Right kidney (tissue), 1 donor: ENCODE data around the gene REPIN1.
"Not testable (repeated sequence)": the region's sequence is repeated elsewhere in the genome, so short reads cannot be mapped to it uniquely, and the experiment has no call there.

Source experiments
- DNase-seq: peaks from one replicate; pipeline ENCODE4 v3.0.0-alpha.2; 2016

Gene REPIN1

GRCh38 chr7:150374472-150374871 lies 5.8 kb downstream of the REPIN1 start:
- DNase-seq: no peak

- no peak for DNase-seq
Observed at GRCh38 chr7:150375662-150376521, 7.3 kb downstream of the REPIN1 start.

- DNase-seq: no peak
Observed at GRCh38 chr7:150376560-150376959, 7.9 kb downstream of the REPIN1 start.

GRCh38 chr7:150377196-150377595 lies 8.6 kb downstream of the REPIN1 start:
- no peak for DNase-seq

GRCh38 chr7:150377635-150378034 lies 9.0 kb downstream of the REPIN1 start:
- DNase-seq: no peak

- peak; percentile 75 for DNase-seq
Observed at GRCh38 chr7:150378115-150378852, 9.7 kb downstream of the REPIN1 start.

GRCh38 chr7:150378853-150379440 lies 10.3 kb downstream of the REPIN1 start, which contains the start of gene ZNF775:
Gene ZNF775, plus strand, starts transcription at chr7:150379330. Its CDS starts 9,141 bp downstream, at chr7:150388471.
- peak; percentile 98 for DNase-seq

- peak; percentile 73 for DNase-seq
Observed at GRCh38 chr7:150379441-150380379, 11.1 kb downstream of the REPIN1 start.

- DNase-seq: no peak
Observed at GRCh38 chr7:150380463-150380862, 11.8 kb downstream of the REPIN1 start.

- no peak for DNase-seq
Observed at GRCh38 chr7:150381096-150381495, 12.5 kb downstream of the REPIN1 start.

- DNase-seq: no peak
Observed at GRCh38 chr7:150381785-150382122, 13.1 kb downstream of the REPIN1 start.

GRCh38 chr7:150382123-150382843 lies 13.7 kb downstream of the REPIN1 start:
- DNase-seq: no peak

GRCh38 chr7:150382844-150383225 lies 14.2 kb downstream of the REPIN1 start:
- DNase-seq: no peak

- peak; percentile 57 for DNase-seq
Observed at GRCh38 chr7:150383710-150384397, 15.2 kb downstream of the REPIN1 start.

- no peak for DNase-seq
Observed at GRCh38 chr7:150384406-150385301, 16.0 kb downstream of the REPIN1 start.

- DNase-seq: no peak
Observed at GRCh38 chr7:150385302-150385723, 16.7 kb downstream of the REPIN1 start.

- DNase-seq: not testable (repeated sequence)
Observed at GRCh38 chr7:150385884-150386283, 17.3 kb downstream of the REPIN1 start.

GRCh38 chr7:150388306-150388705 lies 19.7 kb downstream of the REPIN1 start:
- no peak for DNase-seq

- peak; percentile 26 for DNase-seq
Observed at GRCh38 chr7:150388709-150389531, 20.3 kb downstream of the REPIN1 start.
